Middle frontal gyrus (tissue), 1 donor: ENCODE measurements around the gene KIAA1191.

Experiments used
- DNase-seq: peaks from one replicate; pipeline ENCODE4 v3.0.0-alpha.2; 2015; ENCODE audit warnings: low spot score; ENCODE audit errors: extremely low spot score

KIAA1191 gene

DNA sequence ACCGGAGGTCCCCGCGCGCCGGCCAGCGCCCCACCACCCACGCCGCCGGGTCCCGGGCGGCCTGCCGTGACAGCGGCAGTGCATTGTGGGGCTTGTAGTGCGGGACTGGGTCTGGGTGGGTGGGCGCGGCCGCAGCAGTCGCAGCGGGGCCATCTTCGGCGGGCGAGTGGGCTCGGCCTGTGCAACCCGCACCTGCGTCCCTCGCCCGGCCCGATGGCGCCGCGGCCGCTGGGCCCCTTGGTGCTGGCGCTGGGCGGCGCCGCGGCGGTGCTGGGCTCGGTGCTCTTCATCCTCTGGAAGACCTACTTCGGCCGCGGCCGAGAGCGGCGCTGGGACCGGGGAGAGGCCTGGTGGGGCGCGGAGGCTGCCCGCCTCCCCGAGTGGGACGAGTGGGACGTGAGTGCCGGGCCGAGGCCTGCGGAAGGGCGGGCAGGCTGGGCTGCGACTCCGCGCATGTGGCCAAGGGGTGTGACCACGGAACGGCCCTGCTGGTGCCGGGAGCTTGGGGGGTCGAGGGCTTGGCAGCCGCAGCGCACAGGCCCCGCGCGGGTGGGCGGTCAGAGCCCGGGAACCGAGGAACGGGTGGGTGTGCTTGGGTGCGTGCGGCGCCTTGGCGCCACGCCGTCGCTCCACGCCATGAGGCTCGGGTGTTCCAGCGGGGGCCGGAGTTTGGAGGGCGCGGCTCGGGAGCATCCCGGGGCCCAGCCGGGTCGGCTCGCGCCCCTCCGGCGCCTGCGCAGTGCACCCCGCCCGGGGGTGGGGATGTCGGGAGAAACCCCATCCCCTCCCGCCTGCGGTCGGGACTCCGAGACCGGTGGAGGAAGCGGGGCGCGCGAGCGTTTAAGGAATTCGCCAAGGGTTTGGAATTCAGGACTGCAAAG, 4.0 kb upstream of the KIAA1191 start, which contains the start of gene ARL10:
Gene ARL10, plus strand, starts transcription at position 137 of the 881 bp plus-strand sequence. Its CDS starts 77 bp downstream, at position 214.
- no peak for DNase-seq

DNA sequence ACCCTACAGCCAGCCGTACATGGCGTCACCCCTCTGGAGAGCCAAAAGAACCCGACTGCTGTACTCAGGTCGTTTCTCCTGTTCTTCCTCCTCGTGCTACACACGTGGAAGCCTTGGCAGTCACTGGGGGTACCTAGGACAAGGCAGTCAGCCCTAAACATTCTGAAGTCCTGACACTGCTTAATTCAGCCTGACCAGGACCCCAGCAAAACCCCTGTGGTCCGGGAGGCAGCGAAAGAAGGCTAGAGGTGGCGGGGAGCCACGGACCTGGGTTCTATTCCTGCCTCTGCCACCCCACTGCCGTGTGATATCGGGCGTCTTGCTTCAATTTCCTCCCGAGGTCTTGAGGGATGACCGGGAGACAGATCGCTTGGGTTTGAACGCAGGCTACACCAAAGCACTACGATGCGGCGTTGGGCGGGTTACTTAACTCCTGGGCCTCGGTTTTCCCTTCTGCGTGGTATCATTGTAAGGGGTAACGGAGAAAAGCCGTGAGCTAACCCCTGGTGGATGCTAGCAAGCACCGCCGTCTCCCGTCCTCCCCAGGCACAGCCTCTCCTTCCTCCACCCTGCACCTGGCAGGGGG, 3.3 kb upstream of the KIAA1191 start:
- DNase-seq = no peak

DNA sequence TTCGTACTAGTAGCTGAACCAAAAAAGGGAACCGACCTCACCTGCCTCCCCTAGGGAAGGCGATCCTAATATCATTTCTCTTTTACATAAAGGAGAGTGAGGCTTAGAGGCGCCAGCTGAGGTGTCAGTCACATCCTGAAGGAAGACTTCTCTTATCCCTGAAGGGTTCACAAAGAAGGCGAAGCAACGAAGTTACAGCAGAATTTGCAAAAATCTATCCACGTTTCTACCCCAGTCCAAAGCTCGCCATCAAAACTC, 598 bp upstream of the KIAA1191 start:
- DNase-seq = no peak

DNA sequence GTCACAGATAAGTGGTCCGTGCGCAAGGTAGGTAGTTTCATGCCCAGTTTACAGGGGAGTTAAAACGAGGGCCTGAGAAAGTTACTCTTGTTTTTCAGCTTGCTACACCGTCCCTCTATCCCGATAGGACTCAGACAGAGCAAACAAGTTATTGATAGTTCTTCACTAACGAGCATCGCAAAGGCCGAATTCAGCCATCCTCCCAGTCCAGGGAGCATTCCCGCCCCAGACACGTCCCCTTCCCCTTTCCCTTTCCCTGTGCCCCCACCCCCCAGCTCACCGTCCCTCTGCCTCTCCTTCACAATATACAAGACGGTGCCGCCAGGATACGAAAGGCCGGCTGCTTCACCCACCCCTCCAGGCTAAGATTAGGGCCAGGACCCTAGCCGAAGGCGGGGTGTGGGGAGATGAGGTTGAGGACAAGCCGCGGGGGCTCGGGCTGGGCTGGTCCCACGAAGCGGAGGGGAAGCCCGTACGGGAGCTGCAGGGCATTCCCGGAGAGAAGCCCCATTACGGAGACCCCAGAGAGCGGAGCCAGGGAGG, 599 bp downstream of the KIAA1191 start:
- no peak for DNase-seq

DNA sequence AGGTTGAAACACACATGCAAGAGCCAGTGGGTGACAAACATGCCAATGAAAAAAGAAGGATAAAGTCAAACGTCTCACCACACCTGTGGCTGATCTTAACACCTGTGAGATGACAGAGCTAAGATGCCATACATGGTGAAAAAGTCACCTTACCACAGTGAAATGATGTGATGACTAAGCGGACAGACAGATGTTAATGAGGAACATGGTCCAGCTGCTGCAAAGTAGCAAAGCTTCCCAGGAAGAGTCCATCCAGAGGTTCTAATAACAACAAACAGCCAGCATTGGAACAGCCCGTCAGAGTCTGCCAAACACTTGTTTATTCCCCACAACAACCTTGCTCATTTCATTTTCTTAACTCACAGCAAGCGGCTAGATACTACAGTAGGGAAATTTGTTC, 1.9 kb downstream of the KIAA1191 start:
- DNase-seq = no peak

DNA sequence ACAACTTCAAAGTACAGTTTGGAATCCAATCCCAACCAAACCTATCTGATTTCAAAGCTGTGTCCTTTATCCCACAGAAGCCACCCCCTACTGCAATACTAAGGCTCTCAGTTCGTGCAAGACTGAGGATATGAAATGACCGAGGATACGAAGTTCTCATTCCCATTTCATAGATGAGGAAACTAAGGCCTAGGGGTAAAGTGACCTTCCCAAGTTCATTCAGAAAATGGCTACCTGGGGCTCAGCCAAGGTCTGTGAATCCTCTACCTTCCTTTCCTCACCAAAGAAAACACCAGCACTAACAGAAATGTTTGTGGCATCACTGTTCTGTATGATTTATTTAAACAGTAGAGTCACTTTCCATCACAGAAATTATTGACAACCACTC, 5.4 kb downstream of the KIAA1191 start:
- DNase-seq = no peak

DNA sequence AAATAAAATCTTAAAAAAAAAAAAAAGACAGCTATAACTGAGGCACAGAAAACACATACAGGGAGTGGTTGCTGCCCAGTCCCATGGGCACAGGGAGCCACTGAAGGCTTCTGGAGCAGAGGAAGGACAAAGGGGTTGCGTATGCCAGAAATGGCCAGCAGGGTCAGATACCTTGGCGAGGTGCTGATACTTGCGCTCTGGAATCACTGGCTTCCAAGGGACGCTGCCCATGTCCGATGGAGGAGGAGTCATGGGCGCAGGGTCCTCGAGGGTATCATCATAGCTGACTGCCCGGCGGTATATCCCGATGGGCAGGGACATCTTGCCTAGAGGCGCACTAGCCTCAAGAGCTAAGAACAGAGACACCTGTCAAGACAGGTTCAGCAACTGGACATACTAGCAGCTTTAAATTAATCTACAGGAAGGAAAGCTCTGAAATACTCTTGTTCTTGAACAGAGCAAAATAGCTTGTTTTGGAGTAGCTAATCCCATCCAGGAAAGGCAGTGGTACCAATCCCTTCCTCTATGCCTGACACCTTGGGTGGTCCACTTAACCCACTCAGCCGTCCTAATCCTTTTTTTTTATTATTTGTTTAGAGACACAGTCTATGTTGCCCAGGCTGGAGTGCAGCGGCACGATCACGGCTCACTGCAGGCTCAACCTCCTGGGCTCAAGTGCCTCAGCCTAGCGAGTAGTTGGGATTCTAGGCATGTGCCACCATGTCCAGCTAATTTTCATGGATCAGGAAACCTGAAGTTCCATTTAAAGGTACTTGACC, 6.0 kb downstream of the KIAA1191 start:
- DNase-seq = no peak

DNA sequence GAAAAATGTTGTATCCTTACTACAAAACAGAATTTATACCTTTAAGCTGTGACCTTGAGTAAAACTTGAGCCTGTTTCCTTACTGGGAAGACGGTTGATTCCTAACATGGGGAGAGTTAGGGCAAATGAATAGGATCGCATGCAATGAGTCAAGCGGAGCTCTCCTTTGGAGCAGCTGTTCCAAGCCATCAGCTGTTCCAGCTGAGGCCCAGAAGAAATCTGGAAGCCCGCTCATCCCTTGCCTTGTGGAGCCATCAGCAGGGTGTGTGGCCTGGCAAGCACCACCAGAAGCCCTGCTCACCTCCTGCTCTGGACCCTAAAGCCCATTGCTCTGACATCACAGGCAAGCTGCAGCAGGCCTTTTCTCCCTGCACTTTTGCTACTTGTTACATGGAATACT, 8.0 kb downstream of the KIAA1191 start:
- DNase-seq = no peak

DNA sequence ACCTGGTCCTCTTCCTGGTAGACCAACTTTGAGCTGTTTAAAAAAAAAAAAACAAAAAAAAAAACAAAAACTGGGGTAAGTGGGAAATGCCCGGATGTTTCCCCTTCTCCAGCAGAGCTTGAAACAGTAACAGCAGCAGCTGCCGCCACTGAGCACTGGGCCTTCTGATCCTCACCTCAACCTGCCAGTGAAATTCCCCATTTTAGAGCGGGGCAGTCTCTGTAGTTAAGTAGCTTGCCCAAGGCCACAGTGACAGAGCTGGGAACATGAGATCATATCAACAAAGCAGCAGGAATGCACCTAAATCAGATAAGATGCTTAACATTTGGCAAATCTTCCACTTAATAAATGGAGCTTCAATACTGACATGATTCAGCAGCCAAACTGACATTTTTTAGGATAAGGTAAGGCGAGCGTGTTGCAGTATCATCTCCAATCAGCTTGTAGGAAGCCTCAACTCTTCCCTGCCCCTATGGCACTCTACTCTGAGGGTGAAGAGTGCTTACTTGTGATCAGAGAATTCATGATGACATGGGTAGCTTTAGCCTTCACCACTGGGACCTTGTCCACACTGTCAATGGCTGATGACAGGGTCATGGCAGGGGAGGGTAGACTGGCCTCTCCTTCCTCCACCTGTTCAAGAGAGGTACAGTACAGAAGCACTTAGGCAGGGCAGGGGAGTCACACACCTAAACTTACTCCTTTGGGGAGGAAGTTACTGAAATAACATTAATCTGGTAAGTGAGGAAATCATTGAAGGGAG, 9.3 kb downstream of the KIAA1191 start:
- no peak for DNase-seq

DNA sequence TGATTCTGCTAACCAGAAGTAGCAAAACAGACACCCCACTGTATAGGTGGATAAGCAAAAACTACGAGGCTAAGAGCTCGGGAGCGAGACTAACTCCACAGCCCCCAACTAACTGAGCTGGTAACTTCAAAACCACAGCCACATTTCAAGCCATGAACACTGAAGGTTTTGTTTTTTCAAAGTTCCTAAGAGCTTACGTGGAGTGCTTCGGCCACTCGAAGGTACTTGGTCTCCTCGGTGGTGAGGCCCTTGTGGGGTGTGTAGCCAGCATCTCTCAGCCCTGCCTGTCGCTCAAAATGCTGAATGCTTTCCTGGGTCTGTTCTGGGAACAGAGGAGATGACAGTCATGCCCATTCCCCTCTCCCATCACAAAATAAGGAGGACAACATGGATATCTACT, 11.1 kb downstream of the KIAA1191 start:
- DNase-seq = no peak

DNA sequence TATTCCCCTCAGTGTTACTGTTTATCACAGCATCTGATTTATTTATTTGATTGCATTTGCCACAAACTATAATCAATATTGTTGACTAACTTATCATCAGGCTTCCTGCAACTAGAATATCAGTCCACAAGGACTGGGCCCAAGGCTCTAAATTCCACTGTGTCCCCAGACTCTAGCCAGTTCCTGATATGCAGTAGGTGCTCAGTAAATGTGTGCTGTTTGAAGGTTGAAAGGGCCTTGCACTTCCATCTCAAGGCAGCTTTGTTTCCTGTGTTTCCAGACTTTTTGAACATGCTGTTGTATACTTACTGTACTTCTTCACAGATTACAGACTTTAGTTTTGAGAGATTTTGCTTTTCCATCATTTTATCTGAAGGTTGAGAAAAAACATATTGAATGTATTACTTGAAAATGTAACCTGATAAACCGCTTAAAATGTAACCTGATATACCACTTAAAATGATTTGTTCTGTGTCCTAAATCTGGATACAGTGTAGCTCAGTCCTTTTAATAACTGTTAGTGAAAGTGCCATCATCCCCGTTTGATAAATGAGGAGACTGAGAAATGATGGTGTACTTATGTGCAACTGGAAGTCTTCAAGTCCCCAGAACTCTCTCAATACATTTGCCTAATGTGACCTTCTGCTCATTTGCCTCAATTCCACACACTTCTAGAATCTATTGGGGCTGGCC, 18.7 kb downstream of the KIAA1191 start:
- DNase-seq = no peak

DNA sequence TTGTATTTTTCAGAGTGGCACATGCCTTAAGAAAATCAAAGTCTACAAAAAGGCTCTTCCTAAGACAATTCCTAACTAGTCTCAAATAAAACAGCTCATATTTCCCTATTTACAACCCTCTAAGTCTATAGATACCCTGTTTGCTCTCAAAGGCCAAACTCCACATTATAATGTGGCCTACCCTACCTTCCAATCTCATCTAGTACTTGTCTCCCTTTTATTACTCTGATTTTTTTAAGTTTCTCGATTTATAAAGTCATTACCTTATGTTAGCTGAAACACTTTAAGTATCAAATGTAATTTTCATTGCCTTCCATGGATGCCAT, 19.4 kb downstream of the KIAA1191 start:
- no peak for DNase-seq

DNA sequence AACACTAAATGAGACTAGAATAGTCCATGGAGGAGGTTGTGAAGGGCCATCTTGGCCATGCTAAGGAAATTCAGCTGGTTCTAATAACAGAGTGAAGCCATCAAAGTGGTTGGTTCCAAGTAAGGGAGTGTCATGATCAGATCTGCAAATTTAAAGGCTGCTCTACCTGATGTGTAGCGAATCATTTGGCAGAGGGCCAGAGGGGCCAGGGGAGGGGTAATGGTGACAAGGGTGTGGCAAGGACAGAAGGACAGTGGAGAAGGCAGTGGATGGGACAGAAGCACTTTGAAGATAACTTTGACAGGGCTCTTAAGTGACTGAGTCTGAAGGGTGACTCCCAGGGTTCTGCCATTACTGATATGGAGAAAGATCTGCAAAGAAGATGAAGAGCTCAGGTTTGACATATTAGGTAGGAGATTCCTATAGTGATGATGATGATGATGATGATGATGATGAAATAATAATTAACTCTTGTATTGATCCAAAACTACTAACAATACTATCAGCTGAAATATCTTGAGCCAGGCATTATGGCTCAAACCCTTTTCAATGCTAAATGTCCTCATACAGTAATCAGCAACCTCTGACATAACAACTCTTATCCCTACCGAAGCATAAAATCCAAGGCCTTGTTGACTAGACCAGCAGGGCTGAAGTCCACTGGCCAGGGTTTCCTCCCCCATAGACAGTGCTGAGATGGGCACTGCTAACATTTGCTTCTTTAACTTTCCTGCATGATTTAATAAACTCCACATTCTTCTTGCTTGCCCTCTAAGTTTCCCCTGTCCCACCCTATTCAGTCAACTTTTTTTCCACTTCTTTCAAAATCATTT, 20.0 kb downstream of the KIAA1191 start:
- no peak for DNase-seq

DNA sequence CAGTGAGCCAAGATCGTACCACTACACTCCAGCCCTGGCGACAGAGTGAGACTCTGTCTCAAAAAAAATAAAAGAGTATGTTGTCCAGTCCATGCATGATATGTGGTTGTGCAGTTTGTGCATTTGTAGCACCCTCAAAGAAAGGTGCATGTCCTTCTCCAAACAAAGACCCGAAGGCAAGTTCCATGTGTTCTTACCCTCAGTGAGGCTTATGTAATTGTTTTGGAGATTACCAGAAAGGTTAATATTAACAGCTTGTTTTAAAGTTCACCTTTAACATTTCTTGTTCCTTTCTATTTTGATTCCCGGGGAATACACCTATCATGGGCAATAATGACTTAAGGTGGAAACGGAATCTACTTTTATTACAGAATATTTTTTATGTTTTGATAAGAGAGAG, 22.3 kb downstream of the KIAA1191 start:
- DNase-seq = no peak

DNA sequence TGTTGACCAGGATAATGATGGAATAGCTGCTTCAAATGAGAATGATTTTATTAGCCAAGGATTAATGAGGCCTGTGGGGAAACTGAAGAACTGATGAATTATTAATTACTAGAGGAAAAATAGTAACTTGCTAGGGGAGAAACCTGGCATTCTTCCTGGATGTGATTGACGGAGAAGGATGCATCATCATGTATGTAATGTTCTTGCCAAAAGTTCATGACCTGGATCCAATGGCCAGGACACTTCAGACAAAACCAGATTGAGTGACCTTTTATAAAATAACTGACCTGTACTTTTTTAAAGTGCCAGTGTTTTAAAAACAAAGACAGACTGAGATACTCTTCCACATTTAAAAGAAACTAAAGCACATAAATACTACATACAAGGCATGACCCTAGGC, 23.7 kb downstream of the KIAA1191 start:
- no peak for DNase-seq

DNA sequence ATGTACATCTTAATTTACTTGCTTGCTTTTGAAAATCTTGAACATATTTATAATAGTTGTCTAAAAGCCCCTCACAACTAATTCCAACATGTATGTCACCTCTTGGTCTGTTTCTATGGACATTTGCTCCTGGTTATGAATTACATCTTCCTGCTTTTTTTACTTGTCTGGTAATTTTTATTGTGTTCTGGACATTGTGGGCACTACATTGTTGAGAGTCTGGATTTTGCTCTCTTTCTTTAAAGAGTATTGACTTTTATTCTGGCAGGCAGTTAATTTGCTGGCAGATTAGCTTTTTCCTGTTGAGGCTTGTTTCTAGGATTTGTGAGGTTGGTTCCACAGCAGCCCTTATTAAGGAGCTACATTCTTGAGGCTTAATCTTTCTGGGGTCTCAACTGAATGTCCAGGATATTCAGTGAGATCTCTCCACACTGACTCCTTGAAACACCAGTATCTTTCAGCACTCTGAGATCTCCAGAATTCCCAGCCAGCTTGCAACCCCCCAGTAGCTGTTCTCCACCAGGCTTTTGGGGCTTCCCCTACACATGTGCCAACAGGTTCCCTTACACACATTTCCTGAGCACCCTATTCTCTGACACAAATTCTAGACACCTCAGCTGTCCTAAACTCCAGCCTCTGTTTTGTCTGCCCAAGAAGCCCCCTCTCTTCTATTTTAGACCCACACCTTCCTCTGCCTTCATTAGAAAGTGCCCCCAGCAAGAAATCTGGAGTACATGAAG, 27.4 kb downstream of the KIAA1191 start:
- no peak for DNase-seq

DNA sequence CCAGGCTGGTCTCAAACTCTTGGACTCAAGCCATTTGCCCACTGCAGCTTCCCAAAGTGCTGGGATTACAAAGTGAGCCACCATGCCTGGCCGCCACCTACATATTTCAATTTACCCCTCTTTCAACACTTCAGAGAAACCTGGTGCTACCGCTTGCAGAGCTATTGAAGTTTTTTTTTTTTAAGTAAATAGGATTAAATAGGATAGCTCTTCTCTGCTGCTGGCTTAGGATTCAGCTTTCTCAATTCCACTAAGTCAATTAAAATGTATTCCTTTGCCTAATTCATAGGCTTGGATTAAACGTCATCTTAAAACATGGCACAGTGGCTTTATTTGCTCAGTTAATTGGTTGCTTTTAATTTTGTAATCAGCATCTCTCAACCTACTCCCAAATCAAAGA, 41.0 kb downstream of the KIAA1191 start:
- DNase-seq = no peak

DNA sequence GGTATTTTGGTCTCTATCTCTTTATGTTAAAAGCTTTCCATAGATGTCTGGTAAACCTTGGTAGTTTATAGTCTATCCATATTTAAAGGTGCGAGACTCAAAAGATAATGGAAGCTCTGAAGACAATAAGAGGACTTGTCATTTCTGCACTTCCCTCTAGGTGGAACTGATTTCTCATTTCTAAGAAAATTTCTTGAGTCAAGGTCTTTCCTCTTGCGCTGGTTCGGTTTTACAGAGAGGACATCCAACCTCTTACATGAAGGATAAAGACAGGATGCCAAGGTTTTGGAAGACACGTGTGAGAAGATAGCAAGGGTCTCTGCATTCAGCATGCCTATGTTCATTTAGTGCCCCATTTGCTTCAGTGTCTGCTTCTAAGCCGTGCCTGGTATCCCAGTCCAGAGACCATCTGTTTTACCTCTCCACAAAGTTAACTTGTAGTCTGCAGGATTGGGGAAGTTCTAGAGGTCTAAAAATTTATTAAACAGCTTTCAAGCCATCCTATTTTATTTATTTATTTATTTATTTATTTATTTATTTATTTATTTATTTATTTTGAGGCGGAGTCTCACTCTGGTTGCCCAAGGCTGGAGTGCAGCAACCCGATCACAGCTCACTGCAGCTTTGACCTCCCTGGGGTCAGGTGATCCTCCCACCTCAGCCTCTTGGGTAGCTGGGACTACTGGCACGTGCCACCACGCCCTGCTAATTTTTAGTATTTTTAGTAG, 41.6 kb downstream of the KIAA1191 start:
- no peak for DNase-seq
